HG03354 (cell line): ENCODE results near the gene RGS7.
"Not testable (repeated sequence)": the region's sequence is repeated elsewhere in the genome, so short reads cannot be mapped to it uniquely, and the experiment has no call there.

ENCODE experiments used
- ATAC-seq: cut with Tn5 transposase; IDR thresholded peaks from one replicate; pipeline ENCODE4 v1.9.1; 2021; ENCODE audit warnings: mild to moderate bottlenecking; ENCODE audit not compliant: unreplicated experiment, poor library complexity, severe bottlenecking

Gene RGS7

DNA sequence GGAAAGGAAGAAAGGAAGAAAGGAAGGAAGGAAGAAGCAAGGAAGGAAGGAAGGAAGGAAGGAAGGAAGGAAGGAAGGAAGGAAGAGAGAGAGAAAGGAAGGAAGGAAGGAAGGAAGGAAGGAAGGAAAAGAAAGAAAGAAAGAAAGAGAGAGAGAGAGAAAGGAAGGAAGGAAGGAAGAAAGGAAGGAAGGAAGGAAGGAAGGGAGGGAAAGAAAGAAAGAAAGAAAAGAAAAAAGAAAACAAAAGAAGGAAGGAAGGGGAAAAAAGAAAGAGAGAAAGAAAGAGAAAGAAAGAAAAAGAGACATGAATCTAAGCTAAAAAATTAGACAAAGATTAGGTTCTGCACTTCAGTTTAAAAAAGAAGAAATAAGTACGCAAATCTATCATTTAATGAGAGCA lies 136.1 kb downstream of the RGS7 start:
- not testable (repeated sequence) for ATAC-seq

DNA sequence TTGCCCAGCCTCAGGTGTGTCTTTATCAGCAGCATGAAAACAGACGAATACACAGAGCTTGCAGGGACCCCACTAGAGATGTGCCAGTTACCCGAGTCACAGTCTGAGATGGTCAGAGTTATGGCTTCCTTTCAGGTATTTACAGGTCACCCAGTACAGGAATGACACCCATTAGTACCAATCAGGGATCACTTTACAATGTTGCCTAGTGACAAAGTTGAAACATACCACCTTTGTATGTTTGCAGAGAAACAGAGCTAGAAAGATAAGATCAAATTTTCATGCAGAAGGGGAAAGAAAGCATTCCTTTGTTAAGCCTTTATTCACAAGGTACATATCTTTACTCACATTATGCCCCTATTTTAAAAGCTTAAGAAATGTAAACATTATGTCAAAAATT lies 137.6 kb downstream of the RGS7 start:
- no peak for ATAC-seq

- ATAC-seq: no peak
These were observed 139.5 kb downstream of the RGS7 start for GRCh38 chr1:241217516-241217915.

DNA sequence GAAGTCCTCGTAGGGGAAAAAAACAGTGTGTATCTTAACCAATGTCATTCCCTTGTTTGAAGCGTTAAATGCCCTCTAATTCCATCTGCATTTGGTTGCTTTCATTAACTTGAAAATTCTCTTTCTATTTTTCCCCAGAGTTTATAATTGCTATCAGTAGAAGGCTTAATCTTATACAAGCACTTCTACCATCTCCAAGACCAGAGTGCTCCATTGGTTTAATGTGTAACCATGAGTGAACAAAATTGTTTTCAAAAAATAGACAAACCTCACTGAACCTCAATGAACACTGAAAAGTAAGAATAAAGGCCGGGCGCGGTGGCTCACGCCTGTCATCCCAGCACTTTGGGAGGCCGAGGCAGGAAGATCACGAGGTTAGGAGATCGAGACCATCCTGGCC lies 141.3 kb downstream of the RGS7 start:
- ATAC-seq: no peak

DNA sequence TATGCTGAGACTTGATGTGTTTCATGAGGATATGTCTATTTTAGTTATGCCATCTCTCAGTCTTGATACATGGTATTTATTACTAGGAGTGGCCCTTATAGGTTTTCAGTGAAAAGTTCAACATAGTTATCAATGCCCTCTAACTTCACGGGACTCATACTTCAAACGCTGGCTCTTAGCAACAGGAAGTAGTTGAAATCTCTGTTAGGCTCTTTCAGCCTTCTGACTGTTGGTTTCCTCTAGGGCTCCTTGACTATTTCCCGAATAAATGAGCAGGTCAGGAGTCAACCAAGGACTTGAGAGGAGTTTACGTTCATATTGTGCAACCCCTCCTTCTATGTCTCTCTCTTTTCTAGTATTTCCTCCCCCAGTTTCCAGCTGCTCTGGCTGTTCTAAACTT lies 141.8 kb downstream of the RGS7 start:
- ATAC-seq: no peak

GRCh38 chr1:241213139-241213538 lies 143.9 kb downstream of the RGS7 start:
- ATAC-seq: no peak

DNA sequence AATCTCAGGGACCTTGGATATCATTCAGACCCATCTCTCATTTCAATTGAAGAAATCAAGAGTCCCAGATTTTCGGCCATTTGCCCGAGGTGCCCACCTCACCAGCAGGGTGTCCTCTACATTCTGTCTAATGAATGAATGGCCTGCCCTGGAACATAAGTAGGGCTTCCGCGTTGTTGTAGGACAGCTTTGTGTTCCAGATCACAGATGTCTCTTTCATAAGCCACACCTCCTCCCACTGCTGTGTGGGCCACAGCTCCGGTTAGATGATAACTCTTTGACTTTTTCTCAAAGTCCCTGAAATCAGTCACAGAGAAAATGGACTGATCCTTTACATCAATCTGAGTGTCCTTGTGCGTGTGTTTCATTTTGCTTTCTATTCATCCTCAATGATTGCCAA lies 144.4 kb downstream of the RGS7 start:
- ATAC-seq: no peak

DNA sequence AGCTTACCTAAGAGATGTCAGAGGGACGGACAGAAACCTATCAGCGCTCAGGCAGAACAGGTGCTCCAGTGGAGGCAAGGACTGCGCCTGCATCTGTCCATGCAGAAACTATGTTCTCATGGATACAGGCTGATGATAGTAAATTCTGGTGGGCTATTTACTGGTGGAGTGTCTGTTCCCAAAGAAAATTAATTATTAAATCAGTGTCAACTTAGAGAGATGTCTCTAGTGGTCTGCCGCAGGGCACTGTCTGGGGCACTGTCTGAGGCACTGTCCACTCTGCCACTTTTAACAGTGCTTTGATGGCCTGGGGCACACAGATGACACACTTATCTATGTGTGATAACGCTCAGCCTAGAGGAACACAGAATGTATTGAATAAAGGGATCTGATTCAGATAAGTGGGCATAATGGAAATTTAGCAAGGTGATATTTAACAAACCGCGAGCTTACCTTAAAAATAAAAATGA lies 148.1 kb downstream of the RGS7 start:
- no peak for ATAC-seq

DNA sequence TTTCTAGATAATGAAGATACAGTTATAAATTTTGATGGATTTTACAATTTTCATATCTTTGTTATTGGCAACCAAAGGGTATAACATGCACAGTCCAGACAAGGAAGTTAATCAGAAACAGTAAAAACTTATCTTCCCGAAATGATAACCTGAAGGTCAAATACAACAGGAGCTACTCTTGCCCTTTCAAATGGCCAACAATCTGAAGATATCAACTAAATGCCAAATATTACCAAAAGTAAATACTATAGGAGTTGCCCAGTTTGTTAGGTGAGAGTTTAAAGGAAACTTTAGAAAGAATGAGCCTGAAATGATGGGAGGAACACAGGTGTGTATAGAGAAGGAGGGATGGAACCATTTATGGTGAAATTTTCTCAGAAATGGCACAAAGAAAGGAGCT lies 153.2 kb downstream of the RGS7 start:
- ATAC-seq: no peak

DNA sequence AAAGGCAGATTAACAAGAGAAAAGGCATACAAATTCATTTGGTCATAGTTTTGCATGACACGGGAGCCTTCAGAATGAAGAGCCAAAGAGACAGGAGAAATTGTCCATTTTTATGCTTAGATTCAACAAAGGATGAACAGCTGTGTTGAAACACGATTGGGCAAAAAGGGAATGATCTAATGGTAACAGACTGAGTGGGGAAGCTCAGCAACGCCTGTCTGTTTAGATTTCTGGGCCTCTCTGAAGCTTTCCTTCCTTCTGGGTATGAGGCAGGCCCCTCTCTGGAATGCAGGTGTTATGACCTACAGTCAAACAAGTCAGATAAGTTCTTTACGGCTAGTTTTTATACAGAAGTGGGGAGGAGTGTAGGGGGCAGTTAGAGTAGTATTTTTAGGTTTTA lies 154.6 kb downstream of the RGS7 start:
- ATAC-seq: no peak

DNA sequence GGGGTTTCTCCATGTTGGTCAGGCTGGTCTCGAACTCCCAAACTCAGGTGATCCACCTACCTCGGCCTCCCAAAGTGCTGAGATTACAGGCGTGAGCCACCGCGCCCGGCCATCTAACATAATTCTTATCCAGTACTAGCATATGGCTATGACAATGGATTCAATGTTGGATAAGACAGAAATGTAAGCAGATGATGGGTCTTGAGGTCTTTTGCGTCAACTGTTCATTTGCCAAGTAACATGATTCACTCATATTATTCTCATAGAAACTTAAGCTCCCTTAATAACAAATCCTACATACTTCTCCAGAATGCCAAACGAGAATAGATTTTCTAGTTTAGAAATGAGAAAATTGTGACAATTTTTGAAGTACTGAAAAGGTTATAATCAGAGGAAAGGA lies 170.3 kb downstream of the RGS7 start:
- no peak for ATAC-seq

DNA sequence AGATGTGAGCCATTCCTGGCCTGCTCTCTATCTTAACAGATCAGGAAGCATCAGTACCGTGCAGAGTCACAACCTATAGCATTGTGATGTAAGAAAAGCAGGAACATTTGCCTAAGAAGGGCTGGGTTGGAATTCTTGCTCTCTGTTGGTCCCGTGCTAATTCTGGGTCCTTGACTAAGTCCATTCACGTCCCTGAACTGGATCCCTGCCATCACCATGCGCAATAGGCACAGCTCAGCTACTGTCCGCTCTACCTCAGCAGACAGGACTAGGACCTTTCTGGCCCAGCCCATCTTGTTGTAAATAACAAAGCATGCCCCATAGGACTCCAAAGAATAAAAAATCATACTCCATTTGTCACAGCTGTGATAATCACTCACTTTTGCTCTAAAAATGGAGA lies 175.0 kb downstream of the RGS7 start:
- no peak for ATAC-seq

DNA sequence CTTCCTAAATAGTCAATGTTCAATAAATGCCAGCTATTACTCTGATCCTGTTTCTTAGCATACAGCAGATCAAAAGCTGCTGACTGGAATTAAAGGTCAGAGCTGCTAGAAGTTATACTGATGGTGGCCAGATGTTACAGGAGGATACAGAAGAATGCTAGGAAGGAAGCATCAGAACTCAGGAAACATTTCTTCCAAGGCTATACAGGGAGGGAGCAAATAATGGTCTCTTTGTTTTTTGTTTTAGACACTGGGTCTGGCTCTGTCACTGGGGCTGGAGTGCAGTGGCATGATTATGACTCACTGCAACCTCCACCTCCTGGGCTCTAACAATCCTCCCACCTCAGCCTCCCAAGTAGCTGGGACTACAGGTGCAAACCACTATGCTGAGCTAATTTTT lies 175.5 kb downstream of the RGS7 start:
- no peak for ATAC-seq

DNA sequence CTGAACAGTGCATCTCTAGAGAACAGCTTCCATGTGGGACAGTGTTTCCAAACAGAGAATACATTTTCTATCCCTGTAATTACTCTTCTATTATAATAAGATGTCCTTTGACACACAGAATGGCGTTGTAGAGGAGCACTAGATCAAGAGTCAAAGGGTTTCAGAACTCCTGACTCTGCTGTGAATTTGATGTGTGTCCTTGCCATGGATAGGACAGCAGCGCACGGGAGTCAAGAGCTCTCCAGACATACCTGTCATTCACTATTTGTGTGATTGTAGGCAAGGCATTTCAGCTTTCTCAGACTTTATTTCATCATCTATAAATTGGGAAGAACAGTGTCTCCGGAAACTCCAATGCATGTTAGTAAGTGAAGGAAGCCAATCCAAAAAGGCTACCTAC lies 176.4 kb downstream of the RGS7 start:
- no peak for ATAC-seq

DNA sequence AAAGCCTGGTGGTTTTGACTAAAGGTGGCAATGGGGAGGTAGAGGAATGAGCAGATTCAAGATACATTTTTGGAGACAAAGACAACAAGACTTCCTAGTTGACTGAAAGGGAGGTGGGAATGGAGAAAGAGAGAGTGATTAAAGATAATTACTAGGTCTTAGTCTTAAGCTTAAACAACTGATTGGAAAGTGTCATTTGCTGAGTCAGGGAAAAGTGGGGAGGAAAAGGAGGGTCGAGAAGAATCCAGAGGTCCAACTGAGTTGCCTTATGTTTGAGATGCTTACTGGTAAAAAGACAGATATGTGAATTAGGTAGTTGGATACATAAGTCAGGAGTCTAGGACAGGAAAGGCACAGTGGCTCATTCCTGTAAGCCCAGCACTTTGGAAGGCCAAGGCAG lies 179.3 kb downstream of the RGS7 start:
- ATAC-seq: no peak

DNA sequence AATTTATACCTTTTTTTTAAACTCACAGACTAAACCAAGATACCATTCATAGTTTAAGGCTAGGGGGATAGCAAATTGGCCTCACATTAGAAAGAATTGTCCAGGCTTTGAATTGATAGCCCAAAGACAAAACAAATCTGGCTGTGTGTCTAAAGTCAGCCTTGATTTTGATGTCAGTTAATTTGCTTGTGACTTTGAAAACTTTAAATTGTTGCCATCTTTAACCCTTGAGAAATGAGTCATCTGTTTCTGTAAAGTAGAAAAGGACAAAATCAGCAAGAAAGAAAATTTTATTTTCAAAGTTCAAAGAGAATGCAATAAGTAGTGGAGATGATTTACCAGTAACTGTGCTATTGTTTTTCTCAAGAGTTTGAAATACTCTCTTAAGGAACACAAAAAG lies 184.5 kb downstream of the RGS7 start:
- ATAC-seq: no peak

GRCh38 chr1:241171991-241172390 lies 185.0 kb downstream of the RGS7 start:
- no peak for ATAC-seq

DNA sequence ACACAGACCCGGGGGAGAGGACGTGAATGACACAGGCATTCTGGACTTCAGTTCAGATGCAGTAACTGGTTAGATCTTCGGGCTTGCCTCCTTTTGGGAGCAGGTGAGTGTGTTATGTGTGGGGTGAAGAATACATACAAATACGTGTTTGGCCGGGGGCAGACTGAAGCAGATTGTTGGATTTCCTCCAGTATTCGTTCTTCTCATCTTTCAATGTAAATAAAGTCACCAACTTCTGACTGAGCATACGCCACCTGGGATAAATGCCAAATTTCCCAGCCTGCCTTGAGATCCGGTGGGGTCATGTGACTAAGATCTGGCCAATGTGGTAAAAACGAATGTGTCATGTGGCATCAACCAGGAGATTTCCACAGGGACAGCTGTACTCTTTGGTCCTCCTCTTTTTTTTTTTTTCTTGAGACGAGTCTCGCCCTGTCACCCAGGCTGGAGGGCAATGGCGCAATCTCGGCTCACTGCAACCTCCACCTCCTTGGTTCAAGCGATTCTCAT lies 189.8 kb downstream of the RGS7 start:
- no peak for ATAC-seq

- no peak for ATAC-seq
These were observed 190.4 kb downstream of the RGS7 start for GRCh38 chr1:241166625-241167024.

DNA sequence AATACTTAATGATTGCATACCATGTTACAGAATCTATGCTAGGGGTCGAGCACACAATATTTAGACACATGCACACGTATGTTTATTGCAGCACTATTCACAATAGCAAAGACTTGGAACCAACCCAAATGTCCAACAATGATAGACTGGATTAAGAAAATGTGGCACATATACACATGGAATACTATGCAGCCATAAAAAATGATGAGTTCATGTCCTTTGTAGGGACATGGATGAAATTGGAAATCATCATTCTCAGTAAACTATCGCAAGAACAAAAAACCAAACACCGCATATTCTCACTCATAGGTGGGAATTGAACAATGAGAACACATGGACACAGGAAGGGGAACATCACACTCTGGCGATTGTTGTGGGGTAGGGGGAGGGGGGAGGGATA lies 191.7 kb downstream of the RGS7 start:
- not testable (repeated sequence) for ATAC-seq

DNA sequence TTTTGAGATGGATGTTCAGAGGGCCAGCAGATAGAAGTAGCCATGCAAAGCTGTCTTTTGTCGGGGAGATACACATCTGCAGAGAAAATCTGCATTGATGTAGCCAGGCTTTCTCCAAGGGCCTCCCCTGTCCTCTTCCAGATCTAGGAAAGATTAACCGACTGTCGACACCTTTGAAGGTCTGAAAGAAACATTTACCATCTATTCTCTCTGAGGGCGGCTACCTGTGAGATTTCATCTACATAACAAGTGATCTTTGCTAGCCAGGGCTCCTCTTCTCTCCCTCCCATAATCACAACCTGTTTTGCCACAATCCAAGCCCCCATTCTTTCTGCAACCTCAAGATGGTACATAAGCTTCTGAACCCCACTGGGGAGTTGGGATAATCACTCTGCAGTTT lies 193.6 kb downstream of the RGS7 start:
- ATAC-seq: no peak

DNA sequence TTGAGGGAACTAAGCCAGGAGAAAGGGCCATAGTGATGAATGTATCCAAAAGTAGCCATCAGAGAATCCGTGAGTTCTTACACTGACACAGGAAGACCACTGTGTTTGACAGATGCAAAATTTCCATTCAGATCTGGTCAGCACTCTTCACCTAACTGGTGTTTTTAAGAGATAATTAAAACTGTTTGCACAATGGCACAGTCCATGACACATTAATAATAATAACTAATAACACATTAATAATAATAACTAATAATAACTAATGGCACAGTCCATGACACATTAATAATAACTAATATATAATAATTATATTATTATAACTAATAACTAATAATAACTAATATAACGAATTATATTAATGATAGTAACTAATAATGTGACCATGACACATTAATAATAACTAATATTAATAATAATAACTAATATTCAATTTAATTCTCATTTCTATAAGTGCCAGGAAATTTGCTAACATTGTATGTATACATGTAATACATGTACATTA lies 195.8 kb downstream of the RGS7 start:
- no peak for ATAC-seq
